A549 (cell line): ENCODE data around the gene CDKN1B. TPM values are rescaled to one million over a fixed set of nuclear protein-coding genes. Genes with fewer than 3 reads are reported as not detected.

Experiments
- ATAC-seq, 2 experiments: fragments of 200-7000 bp in 1 of 2; fragments of >200 bp in 1 of 2; cut with Nextera tagmentation in 1 of 2; cut with Tn5 transposase in 1 of 2; 3 replicates each; pipeline versions ENCODE4 v1.8.0 to v1.9.1; 2018 to 2020; ENCODE audit warnings: mild to moderate bottlenecking in 1 of 2, moderate library complexity in 1 of 2
- CTCF ChIA-PET: fragments of 300-600 bp; sonication (Branson Sonifier 250); formaldehyde crosslinking; extraction: SDS; loops from one replicate; lab custom pipeline; 2021; ENCODE audit warnings: antibody characterized with exemption, inconsistent platforms; lab: Yijun Ruan, JAX
- POLR2A ChIA-PET: fragments of 350-600 bp; formaldehyde crosslinking; extraction: SDS; loops from one replicate; lab custom pipeline; 2021; ENCODE audit warnings: antibody characterized with exemption, inconsistent platforms; lab: Yijun Ruan, JAX
- DNase-seq, 2 experiments: peaks; one replicate each; pipeline versions ENCODE4 v3.0.0 to v3.0.0-alpha.2; 2011 to 2016; ENCODE audit warnings: low read depth in 1 of 2, low spot score in 1 of 2
- FAIRE-seq: peaks from 2 replicates; lab custom pipeline; 2011; peaks lifted over from hg19 to GRCh38; lab: Jason Lieb, UNC
- H3K27ac ChIP-seq, 2 experiments: fragments of >200 bp; sonication (Bioruptor Twin); formaldehyde crosslinking; 3 replicates each; pipeline ENCODE4 v1.5.1; 2016 to 2017
- H3K4me1 ChIP-seq: fragments of >200 bp; sonication (Bioruptor Twin); formaldehyde crosslinking; 3 replicates; pipeline ENCODE4 v1.6.1; 2016
- H3K4me2 ChIP-seq: fragments of >200 bp; sonication (Bioruptor Twin); formaldehyde crosslinking; 3 replicates; pipeline ENCODE4 v1.6.1; 2016
- H3K4me3 ChIP-seq: fragments of >200 bp; sonication (Bioruptor Twin); formaldehyde crosslinking; 3 replicates; pipeline ENCODE4 v1.5.1; 2016
- H3K9me3 ChIP-seq: fragments of >200 bp; sonication (Bioruptor Twin); formaldehyde crosslinking; 3 replicates; pipeline ENCODE4 v1.6.1; 2016
- CBX8 ChIP-seq: fragments of 200-600 bp; sonication (generic); IDR thresholded peaks from 2 replicates; pipeline ENCODE4 v1.6.1; 2016
- CHD2 ChIP-seq: fragments of 150-350 bp; IDR thresholded peaks from 2 replicates; pipeline ENCODE4 v1.6.1; 2014; ENCODE audit warnings: low read length; ENCODE audit not compliant: partially characterized antibody
- EHMT2 ChIP-seq: fragments of 200-600 bp; sonication (generic); IDR thresholded peaks from 2 replicates; pipeline ENCODE4 v1.6.1; 2016; ENCODE audit warnings: antibody characterized with exemption, low read depth, mild to moderate bottlenecking, moderate library complexity
- EP300 ChIP-seq, 2 experiments: fragments of >200 bp; sonication (Bioruptor Twin); formaldehyde crosslinking; IDR thresholded peaks; 2 replicates in 1 of 2; 3 replicates in 1 of 2; pipeline ENCODE4 v1.6.1; 2016 to 2017
- FOXS1 ChIP-seq: fragments of 250-450 bp; sonication (Bioruptor Pico); IDR thresholded peaks from 2 replicates; pipeline ENCODE4 v1.5.0; 2020; ENCODE audit warnings: mild to moderate bottlenecking, moderate library complexity
- GATA3 ChIP-seq: IDR thresholded peaks from 2 replicates; pipeline ENCODE4 v1.6.1; 2012; ENCODE audit warnings: borderline replicate concordance
- HDAC2 ChIP-seq: fragments of 200-600 bp; sonication (generic); IDR thresholded peaks from 2 replicates; pipeline ENCODE4 v1.6.1; 2016
- KDM1A ChIP-seq: fragments of 200-600 bp; sonication (generic); IDR thresholded peaks from 2 replicates; pipeline ENCODE4 v1.6.1; 2016; ENCODE audit warnings: low read depth, mild to moderate bottlenecking
- MYC ChIP-seq: IDR thresholded peaks from 2 replicates; pipeline ENCODE4 v1.6.1; 2012; ENCODE audit warnings: mild to moderate bottlenecking, inconsistent platforms, low read length, improper control_type of control experiment, borderline replicate concordance
- PHF8 ChIP-seq: fragments of 200-600 bp; sonication (generic); IDR thresholded peaks from 2 replicates; pipeline ENCODE4 v1.6.1; 2016; ENCODE audit warnings: low read depth, mild to moderate bottlenecking, antibody characterized with exemption, moderate library complexity, borderline replicate concordance
- POLR2A ChIP-seq: IDR thresholded peaks from 2 replicates; pipeline ENCODE4 v1.6.1; 2012; ENCODE audit warnings: mild to moderate bottlenecking, low read length
- RFX5 ChIP-seq: fragments of 450-650 bp; IDR thresholded peaks from 2 replicates; pipeline ENCODE4 v1.7.1; 2014; ENCODE audit warnings: antibody characterized with exemption, mild to moderate bottlenecking, moderate library complexity
- SMC3 ChIP-seq: fragments of >200 bp; sonication (Bioruptor Twin); formaldehyde crosslinking; IDR thresholded peaks from 3 replicates; pipeline ENCODE4 v1.6.1; 2018; ENCODE audit warnings: inconsistent platforms
- SREBF2 ChIP-seq: fragments of 450-650 bp; IDR thresholded peaks from 2 replicates; pipeline ENCODE4 v1.6.1; 2014; ENCODE audit warnings: mild to moderate bottlenecking, moderate library complexity
- TP53 ChIP-seq: fragments of 250-450 bp; sonication (Bioruptor Pico); IDR thresholded peaks from 2 replicates; pipeline ENCODE4 v1.5.0; 2021; ENCODE audit warnings: mild to moderate bottlenecking, moderate library complexity
- ZC3H11A ChIP-seq: fragments of 450-650 bp; IDR thresholded peaks from 2 replicates; pipeline ENCODE4 v1.6.1; 2014; ENCODE audit warnings: antibody characterized with exemption, mild to moderate bottlenecking
- WGBS: methylation state at CpG from one replicate; pipeline ENCODE4 v1.1.6; 2017; ENCODE audit errors: missing lambda C conversion rate; 5-methylcytosine and 5-hydroxymethylcytosine counted together
- polyA plus RNA-seq, 4 experiments: library from polyadenylated mRNA; depleted of rRNA in 3 of 4; stranded (reverse); fragments of >200 nt; fragmentation: RNase III in 1 of 4; extraction: RNeasy Plus Mini Kit Qiagen cat#74134 plus additional on column Dnase treatment in 1 of 4; gene quantifications; 2 replicates in 3 of 4; 3 replicates in 1 of 4; pipeline ENCODE4 v1.2.3, GENCODE V29; 2011 to 2017
- TF ChIP-seq, protein P1 (sequence below): fragments of >200 bp; sonication (Bioruptor Twin); formaldehyde crosslinking; IDR thresholded peaks from 3 replicates; pipeline ENCODE4 v1.5.1; 2016
- TF ChIP-seq, protein P2 (sequence below): IDR thresholded peaks from 2 replicates; pipeline ENCODE4 v1.6.1; 2012
- TF ChIP-seq, protein P3 (sequence below): fragments of 250-450 bp; sonication (Bioruptor Pico); IDR thresholded peaks from 2 replicates; pipeline ENCODE4 v1.5.0; 2021; ENCODE audit warnings: mild to moderate bottlenecking, moderate library complexity, borderline replicate concordance
- TF ChIP-seq, protein P4 (sequence below): fragments of 150-350 bp; IDR thresholded peaks from 2 replicates; pipeline ENCODE4 v1.6.1; 2014; ENCODE audit warnings: low read depth, mild to moderate bottlenecking, low read length
- TF ChIP-seq, protein P5 (sequence below): fragments of 200-600 bp; sonication (generic); IDR thresholded peaks from 2 replicates; pipeline ENCODE4 v1.6.1; 2016; ENCODE audit warnings: antibody characterized with exemption, mild to moderate bottlenecking, moderate library complexity

Gene CDKN1B
- polyA plus RNA-seq, 2 of the 4 experiments (the other 2 are of a cell fraction), result 20.3 to 26.8 TPM

DNA sequence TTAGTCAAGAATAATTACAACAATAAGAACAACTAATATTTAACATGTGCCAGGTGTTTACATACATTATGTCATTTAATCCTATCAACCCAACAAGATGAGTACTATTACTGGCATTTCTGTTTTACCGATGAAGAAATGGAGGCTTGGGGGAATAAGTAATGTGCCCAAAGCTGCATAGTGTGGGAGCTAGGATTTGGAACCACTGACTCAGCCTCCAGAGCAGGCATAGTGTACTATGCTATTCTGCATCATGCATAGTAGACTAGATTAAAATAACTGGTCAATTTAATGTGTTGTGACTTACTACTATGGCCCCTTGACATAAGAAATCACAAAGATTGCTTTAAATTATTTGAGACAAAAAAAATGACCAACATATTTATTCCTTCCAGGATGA lies 30.7 kb upstream of the CDKN1B start:
- DNase-seq (no peak), ATAC-seq (no peak), FAIRE-seq (no peak)
- no peak overlapping the region for H3K27ac ChIP-seq
- TF ChIP-seq POLR2A (no peak), RFX5 (no peak), TP53 (CRISPR knock-in tag) (no peak), PHF8 (no peak), GATA3 (no peak), FOXS1 (CRISPR knock-in tag) (no peak), EHMT2 (no peak), ZC3H11A (no peak), MYC (no peak), SMC3 (no peak)
- TF ChIP-seq, protein P1, sequence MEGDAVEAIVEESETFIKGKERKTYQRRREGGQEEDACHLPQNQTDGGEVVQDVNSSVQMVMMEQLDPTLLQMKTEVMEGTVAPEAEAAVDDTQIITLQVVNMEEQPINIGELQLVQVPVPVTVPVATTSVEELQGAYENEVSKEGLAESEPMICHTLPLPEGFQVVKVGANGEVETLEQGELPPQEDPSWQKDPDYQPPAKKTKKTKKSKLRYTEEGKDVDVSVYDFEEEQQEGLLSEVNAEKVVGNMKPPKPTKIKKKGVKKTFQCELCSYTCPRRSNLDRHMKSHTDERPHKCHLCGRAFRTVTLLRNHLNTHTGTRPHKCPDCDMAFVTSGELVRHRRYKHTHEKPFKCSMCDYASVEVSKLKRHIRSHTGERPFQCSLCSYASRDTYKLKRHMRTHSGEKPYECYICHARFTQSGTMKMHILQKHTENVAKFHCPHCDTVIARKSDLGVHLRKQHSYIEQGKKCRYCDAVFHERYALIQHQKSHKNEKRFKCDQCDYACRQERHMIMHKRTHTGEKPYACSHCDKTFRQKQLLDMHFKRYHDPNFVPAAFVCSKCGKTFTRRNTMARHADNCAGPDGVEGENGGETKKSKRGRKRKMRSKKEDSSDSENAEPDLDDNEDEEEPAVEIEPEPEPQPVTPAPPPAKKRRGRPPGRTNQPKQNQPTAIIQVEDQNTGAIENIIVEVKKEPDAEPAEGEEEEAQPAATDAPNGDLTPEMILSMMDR, result no peak
- TF ChIP-seq, protein P2, sequence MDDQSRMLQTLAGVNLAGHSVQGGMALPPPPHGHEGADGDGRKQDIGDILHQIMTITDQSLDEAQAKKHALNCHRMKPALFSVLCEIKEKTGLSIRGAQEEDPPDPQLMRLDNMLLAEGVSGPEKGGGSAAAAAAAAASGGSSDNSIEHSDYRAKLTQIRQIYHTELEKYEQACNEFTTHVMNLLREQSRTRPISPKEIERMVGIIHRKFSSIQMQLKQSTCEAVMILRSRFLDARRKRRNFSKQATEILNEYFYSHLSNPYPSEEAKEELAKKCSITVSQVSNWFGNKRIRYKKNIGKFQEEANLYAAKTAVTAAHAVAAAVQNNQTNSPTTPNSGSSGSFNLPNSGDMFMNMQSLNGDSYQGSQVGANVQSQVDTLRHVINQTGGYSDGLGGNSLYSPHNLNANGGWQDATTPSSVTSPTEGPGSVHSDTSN, result no peak
- H3K4me3 ChIP-seq, result no peak overlapping the region
- no peaks in the 10 kb centered on the region for H3K9me3 ChIP-seq
- no peak overlapping the region for H3K4me2 ChIP-seq
- ChIA-PET POLR2A (no interaction called here), CTCF (no interaction called here)
- no peaks in the 10 kb centered on the region for H3K4me1 ChIP-seq
- 89% methylated on average over 1 of the region's 1 CpG for WGBS

DNA sequence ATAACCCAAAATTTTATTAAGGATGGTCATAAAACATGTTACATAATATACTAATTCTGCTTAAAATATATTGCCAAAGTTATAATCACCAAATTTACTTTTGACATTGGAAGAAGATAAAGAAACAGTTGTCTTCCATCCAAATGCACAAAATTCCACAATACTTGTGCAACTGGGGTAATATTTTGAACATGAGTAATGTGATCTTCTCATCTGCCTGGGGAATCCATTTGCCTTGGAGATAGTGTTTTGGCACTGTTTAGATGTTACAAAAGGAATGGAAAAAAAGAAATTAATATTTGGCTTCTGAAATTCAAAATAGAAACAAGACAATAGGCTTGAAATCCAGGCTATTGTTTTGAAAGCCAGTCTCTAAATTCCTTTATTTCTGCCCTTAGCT lies 30.2 kb upstream of the CDKN1B start:
- FAIRE-seq, result no peak
- no peak overlapping the region for H3K27ac ChIP-seq
- H3K4me1 ChIP-seq, result no peaks in the 10 kb centered on the region
- H3K9me3 ChIP-seq, result no peaks in the 10 kb centered on the region
- H3K4me2 ChIP-seq, result no peak overlapping the region
- DNase-seq, result no peak
- CTCF ChIA-PET, result interaction anchor here (1.3 kb wide), 1 partner anchor 312 kb away, joined by 3 read pairs; no protein-coding TSS in a partner anchor
- TF ChIP-seq, protein P3, sequence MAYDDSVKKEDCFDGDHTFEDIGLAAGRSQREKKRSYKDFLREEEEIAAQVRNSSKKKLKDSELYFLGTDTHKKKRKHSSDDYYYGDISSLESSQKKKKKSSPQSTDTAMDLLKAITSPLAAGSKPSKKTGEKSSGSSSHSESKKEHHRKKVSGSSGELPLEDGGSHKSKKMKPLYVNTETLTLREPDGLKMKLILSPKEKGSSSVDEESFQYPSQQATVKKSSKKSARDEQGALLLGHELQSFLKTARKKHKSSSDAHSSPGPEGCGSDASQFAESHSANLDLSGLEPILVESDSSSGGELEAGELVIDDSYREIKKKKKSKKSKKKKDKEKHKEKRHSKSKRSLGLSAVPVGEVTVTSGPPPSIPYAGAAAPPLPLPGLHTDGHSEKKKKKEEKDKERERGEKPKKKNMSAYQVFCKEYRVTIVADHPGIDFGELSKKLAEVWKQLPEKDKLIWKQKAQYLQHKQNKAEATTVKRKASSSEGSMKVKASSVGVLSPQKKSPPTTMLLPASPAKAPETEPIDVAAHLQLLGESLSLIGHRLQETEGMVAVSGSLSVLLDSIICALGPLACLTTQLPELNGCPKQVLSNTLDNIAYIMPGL (CRISPR knock-in tag), result no peak
- no peak for TF ChIP-seq SREBF2
- TF ChIP-seq EP300 (IDR thresholded peaks at IDR 0.05), result no peak
- TF ChIP-seq FOXS1 (CRISPR knock-in tag), result no peak
- TF ChIP-seq HDAC2, result no peak
- TF ChIP-seq, protein P4, sequence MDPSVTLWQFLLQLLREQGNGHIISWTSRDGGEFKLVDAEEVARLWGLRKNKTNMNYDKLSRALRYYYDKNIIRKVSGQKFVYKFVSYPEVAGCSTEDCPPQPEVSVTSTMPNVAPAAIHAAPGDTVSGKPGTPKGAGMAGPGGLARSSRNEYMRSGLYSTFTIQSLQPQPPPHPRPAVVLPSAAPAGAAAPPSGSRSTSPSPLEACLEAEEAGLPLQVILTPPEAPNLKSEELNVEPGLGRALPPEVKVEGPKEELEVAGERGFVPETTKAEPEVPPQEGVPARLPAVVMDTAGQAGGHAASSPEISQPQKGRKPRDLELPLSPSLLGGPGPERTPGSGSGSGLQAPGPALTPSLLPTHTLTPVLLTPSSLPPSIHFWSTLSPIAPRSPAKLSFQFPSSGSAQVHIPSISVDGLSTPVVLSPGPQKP, result no peak
- TF ChIP-seq CBX8, result no peak
- TF ChIP-seq PHF8, result no peak
- no peak for TF ChIP-seq KDM1A
- no peak for TF ChIP-seq CHD2
- TF ChIP-seq SMC3, result no peak
- TF ChIP-seq, protein P5, sequence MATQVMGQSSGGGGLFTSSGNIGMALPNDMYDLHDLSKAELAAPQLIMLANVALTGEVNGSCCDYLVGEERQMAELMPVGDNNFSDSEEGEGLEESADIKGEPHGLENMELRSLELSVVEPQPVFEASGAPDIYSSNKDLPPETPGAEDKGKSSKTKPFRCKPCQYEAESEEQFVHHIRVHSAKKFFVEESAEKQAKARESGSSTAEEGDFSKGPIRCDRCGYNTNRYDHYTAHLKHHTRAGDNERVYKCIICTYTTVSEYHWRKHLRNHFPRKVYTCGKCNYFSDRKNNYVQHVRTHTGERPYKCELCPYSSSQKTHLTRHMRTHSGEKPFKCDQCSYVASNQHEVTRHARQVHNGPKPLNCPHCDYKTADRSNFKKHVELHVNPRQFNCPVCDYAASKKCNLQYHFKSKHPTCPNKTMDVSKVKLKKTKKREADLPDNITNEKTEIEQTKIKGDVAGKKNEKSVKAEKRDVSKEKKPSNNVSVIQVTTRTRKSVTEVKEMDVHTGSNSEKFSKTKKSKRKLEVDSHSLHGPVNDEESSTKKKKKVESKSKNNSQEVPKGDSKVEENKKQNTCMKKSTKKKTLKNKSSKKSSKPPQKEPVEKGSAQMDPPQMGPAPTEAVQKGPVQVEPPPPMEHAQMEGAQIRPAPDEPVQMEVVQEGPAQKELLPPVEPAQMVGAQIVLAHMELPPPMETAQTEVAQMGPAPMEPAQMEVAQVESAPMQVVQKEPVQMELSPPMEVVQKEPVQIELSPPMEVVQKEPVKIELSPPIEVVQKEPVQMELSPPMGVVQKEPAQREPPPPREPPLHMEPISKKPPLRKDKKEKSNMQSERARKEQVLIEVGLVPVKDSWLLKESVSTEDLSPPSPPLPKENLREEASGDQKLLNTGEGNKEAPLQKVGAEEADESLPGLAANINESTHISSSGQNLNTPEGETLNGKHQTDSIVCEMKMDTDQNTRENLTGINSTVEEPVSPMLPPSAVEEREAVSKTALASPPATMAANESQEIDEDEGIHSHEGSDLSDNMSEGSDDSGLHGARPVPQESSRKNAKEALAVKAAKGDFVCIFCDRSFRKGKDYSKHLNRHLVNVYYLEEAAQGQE, result no peak
- TF ChIP-seq MYC, result no peak
- TF ChIP-seq, protein P1, result no peak
- POLR2A ChIA-PET, result no interaction called here
- ATAC-seq, result no peak
- no peak overlapping the region for H3K4me3 ChIP-seq
